A375 (cell line): ENCODE results near the gene CTNND1. TPM values are rescaled to one million over a fixed set of nuclear protein-coding genes. Genes with fewer than 3 reads are reported as not detected.

Experiments
- small RNA-seq: library from RNA; depleted of rRNA; stranded (forward); fragments of <200 nt; gene quantifications from one replicate; pipeline ENCODE3, GENCODE V24; 2014
- total RNA-seq: library from RNA; depleted of rRNA; stranded (reverse); fragments of >200 nt; shearing (Covaris generic); gene quantifications from 2 replicates; pipeline ENCODE4 v1.2.3, GENCODE V29; 2014; rRNA removed

Gene CTNND1, protein sequence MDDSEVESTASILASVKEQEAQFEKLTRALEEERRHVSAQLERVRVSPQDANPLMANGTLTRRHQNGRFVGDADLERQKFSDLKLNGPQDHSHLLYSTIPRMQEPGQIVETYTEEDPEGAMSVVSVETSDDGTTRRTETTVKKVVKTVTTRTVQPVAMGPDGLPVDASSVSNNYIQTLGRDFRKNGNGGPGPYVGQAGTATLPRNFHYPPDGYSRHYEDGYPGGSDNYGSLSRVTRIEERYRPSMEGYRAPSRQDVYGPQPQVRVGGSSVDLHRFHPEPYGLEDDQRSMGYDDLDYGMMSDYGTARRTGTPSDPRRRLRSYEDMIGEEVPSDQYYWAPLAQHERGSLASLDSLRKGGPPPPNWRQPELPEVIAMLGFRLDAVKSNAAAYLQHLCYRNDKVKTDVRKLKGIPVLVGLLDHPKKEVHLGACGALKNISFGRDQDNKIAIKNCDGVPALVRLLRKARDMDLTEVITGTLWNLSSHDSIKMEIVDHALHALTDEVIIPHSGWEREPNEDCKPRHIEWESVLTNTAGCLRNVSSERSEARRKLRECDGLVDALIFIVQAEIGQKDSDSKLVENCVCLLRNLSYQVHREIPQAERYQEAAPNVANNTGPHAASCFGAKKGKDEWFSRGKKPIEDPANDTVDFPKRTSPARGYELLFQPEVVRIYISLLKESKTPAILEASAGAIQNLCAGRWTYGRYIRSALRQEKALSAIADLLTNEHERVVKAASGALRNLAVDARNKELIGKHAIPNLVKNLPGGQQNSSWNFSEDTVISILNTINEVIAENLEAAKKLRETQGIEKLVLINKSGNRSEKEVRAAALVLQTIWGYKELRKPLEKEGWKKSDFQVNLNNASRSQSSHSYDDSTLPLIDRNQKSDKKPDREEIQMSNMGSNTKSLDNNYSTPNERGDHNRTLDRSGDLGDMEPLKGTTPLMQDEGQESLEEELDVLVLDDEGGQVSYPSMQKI
- 98.3 and 102 TPM in 2 replicates for total RNA-seq

DNA sequence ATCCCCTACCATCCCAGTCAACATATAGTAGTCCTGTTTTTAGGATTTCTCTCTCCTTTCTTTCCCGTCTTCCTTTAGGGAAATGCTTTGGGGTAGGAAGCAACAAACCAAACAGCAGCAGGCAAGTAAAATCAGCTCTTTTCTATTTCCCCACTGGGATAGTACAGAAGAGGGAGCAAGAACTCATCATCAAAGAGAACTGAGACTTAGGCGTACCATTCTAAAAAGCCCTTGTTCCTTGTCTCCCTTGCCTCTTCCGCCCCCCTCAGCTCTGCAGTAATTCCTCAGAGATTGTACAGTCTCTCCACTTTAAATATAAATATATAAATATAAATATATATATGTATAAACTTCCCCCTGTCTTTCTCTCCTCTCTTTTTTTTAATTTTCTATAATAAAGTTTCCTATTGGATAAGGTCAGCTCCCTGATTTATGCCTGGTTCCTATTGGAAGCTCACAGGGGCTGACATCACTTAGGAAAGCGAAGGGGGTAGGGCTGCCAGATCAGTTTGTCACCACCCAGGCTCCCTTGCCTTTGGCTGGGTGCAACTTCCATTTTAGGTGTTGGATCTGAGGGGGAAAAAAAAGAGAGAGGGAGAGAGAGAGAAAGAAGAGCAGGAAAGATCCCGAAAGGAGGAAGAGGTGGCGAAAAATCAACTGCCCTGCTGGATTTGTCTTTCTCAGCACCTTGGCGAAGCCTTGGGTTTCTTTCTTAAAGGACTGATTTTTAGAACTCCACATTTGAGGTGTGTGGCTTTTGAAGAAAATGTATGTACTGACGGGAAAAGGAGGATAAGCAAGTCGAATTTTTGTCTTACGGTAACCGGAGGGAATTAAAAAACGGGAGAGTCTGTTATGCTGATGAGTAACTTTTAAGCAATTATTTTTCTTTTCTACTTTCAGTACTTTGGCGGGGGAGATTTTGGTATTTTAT lies at the start of gene CTNND1:
TSS of gene CTNND1 (plus strand) at position 502 of the 934 bp plus-strand sequence. CDS start 29,677 bp downstream, outside the sequence.

DNA sequence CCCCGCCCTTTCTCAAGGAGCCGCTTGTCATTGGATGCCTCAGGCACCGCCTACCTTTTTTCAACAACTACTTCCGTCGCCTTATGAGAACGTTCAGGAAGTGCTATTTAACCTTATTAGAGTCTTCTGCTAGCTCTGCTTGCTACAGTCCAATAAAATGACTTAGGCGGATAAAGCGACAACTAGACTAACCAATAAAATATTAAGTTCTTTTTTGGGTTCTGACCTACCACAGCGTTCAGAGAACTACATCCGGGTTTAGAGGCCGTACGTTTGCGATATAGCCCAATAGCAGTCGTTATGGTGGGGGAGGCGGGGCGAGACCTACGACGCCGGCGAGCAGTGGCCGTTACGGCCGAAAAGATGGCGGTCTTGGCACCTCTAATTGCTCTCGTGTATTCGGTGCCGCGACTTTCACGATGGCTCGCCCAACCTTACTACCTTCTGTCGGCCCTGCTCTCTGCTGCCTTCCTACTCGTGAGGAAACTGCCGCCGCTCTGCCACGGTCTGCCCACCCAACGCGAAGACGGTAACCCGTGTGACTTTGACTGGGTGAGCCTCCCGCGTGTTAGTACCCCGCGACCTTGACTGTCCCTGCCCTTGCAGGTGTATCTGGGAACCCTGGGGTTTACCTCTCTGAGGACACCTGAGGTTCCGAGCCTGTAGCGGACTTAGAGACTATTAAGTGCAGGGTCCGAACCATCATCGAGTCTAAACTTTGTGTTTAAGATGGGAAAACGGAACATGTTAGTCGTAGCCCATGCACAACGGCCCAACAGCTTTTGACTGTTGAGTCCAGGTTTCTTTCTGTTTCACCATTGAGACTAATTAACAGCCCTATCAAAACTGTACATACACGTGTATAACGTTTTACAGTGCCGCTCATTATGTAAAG lies 49.1 kb upstream of the CTNND1 start, which contains the start of gene TMX2:
TSS of gene TMX2 (plus strand) at position 338 of the 895 bp plus-strand sequence. CDS start at position 364, 26 bp downstream.

DNA sequence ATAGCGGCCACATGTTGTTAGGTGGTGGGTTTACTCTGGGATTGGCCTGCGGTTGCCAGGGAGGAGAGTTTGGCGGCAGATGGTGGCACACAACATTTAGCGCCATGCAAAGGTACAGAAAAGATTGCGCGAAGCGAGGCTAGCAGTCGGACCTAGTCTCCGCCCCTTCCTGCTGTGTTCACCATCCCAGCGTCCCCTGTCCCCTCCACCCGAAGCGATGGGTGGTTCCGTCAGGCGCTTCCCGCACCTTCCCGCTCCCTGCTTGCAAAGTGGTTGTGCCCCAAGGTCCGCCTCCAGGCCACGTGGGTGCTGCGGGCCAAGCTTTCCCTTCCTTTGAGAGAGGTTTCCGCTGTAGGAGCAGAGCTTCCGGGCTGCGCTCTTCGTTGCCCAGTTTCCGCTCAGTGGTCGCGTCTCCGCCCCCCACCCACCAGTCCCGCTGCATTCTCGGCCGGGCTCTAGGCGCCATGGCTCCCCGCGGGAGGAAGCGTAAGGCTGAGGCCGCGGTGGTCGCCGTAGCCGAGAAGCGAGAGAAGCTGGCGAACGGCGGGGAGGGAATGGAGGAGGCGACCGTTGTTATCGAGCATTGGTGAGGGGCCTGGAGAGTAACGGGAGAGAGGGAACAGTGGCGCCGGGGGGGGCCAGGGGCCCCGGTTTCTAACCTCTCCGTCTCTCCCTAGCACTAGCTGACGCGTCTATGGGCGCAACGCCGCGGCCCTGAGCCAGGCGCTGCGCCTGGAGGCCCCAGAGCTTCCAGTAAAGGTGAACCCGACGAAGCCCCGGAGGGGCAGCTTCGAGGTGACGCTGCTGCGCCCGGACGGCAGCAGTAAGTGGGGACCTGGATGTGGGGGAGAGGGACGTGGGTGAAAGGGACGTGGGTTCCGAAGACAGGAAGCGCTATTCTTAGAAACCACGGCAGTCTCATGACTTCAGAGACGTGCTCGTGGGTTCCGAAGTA lies 20.2 kb upstream of the CTNND1 start, which contains the start of gene SELENOH:
TSS of gene SELENOH (plus strand) at position 360 of the 955 bp plus-strand sequence. CDS start at position 465, 105 bp downstream.

DNA sequence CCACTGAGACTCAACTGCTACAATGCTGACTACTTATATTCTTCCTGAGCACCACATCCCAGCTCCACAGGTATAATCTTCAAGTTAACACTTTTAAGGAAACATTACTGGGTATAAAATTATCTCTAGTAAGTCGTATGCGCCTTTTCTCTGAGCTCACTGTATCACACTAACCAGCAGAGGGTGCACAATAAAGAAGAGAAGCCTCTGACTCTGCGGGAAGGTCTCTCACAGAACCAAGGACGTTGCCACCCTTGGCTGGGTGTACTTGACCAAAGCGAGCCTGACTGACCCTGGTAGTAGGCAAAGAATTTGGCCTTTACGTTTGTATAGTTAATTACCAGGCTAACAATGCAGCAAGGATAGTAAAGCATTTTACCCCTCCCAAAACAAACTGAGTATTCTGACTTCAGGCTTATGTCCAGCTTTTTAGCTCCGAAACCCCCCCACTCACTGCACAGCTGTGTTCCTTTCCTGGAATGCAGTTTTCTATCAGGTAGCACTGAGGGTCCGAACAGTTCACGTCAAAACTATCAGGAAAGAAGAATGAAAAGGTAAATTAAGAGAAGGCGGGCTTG lies 9.8 kb upstream of the CTNND1 start, which contains the start of gene BTBD18:
TSS of gene BTBD18 (minus strand) at position 144 of the 578 bp plus-strand sequence. CDS start 631 bp downstream, outside the sequence.

Small RNA genes lying within 50 kb of the gene (small RNA-seq; reads per million reads assigned to genes)
- not detected for gene AP001931.1
- not detected for gene TMX2-CTNND1

Other genes with a start within 250 kb of the CTNND1 start
- 15.6 and 17.5 TPM in 2 replicates for gene SLC43A1, start 246.1 kb upstream of the CTNND1 start, total RNA-seq
- gene TIMM10, start 231.0 kb upstream of the CTNND1 start, total RNA-seq = 144 and 159 TPM in 2 replicates
- gene SMTNL1, start 224.2 kb upstream of the CTNND1 start, total RNA-seq = not detected in 2 replicates
- gene UBE2L6, start 194.1 kb upstream of the CTNND1 start, total RNA-seq = 48.8 and 52.1 TPM in 2 replicates
- 0.42 TPM in 1 of 2 replicates, not detected in the other for gene SERPING1, start 164.1 kb upstream of the CTNND1 start, total RNA-seq
- gene YPEL4, start 111.9 kb upstream of the CTNND1 start, total RNA-seq = 2.0 and 2.4 TPM in 2 replicates
- 21.2 and 23.4 TPM in 2 replicates for gene CLP1, start 104.0 kb upstream of the CTNND1 start, total RNA-seq
- 34.0 and 44.5 TPM in 2 replicates for gene ZDHHC5, start 93.7 kb upstream of the CTNND1 start, total RNA-seq
- gene MED19, start 49.6 kb upstream of the CTNND1 start, total RNA-seq = 28.5 and 33.3 TPM in 2 replicates
- gene TMX2, start 49.2 kb upstream of the CTNND1 start, total RNA-seq = 130 and 134 TPM in 2 replicates
- gene SELENOH, start 20.3 kb upstream of the CTNND1 start, total RNA-seq = 363 and 391 TPM in 2 replicates
- gene BTBD18, start 10.0 kb upstream of the CTNND1 start, total RNA-seq = 0.04 and 0.13 TPM in 2 replicates